ENCODE data around the gene ANO6.
"Not testable (repeated sequence)": the region's sequence is repeated elsewhere in the genome, so short reads cannot be mapped to it uniquely, and the experiment has no call there.

ANO6 gene

GRCh38 chr12:45388545-45388944, 172.7 kb downstream of the ANO6 start:
- peak; percentile 20 for DNase-seq (ENCODE audit: low read depth, low spot score)
- no peak overlapping the region for H3K9ac ChIP-seq (ENCODE audit: insufficient read length, low read depth)
- no peaks in the 10 kb centered on the region for H3K9me3 ChIP-seq (ENCODE audit: insufficient read depth, low read length)
- no peak overlapping the region for H3K4me3 ChIP-seq (ENCODE audit: insufficient read length, low read depth)
- TF ChIP-seq ZNF274 (IDR thresholded peaks at IDR 0.05; ENCODE audit: low read depth, low read length) (no peak), YY1 (IDR thresholded peaks at IDR 0.05; ENCODE audit: insufficient read depth, insufficient read length) (no peak), SUZ12 (IDR thresholded peaks at IDR 0.05; ENCODE audit: extremely low read depth, insufficient read depth, insufficient read length) (no peak)
- no peaks in the 10 kb centered on the region for H3K4me1 ChIP-seq (ENCODE audit: insufficient read depth, insufficient read length)
- H3K36me3 ChIP-seq (ENCODE audit: insufficient read depth, insufficient read length, low read length): peaks cover 80% of the 10 kb centered on the region
- no peaks in the 10 kb centered on the region for H3K27me3 ChIP-seq (ENCODE audit: insufficient read depth, insufficient read length)

- DNase-seq (ENCODE audit: low read depth, low spot score): no peak
Observed at GRCh38 chr12:45389426-45389825, 173.5 kb downstream of the ANO6 start.

DNA sequence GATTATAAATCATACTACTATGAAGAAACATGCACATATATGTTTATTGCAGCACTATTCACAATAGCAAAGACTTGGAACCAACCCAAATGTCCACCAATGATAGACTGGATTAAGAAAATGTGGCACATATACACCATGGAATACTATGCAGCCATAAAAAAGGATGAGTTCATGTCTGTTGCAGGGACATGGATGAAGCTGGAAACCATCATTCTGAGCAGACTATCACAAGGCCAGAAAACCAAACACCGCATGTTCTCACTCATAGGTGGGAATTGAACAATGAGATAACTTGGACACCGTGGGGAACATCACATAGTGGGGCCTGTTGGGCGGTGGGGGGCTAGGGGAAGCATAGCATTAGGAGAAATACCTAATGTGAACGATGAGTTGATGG, 181.6 kb downstream of the ANO6 start:
- not testable (repeated sequence) for DNase-seq (ENCODE audit: low read depth, low spot score); H3K27me3 ChIP-seq (ENCODE audit: insufficient read depth, insufficient read length); H3K9ac ChIP-seq (ENCODE audit: insufficient read length, low read depth); H3K9me3 ChIP-seq (ENCODE audit: insufficient read depth, low read length); H3K4me3 ChIP-seq (ENCODE audit: insufficient read length, low read depth); H3K4me1 ChIP-seq (ENCODE audit: insufficient read depth, insufficient read length)
- peaks cover 38% of the 10 kb centered on the region for H3K36me3 ChIP-seq (ENCODE audit: insufficient read depth, insufficient read length, low read length)

More at GRCh38 chr12:45389426-45389825, 173.5 kb downstream of the ANO6 start:
- H3K4me3 ChIP-seq (ENCODE audit: insufficient read length, low read depth): no peak overlapping the region
- no peaks in the 10 kb centered on the region for H3K27me3 ChIP-seq (ENCODE audit: insufficient read depth, insufficient read length)
- peaks cover 71% of the 10 kb centered on the region for H3K36me3 ChIP-seq (ENCODE audit: insufficient read depth, insufficient read length, low read length)
- TF ChIP-seq YY1 (IDR thresholded peaks at IDR 0.05; ENCODE audit: insufficient read depth, insufficient read length) (no peak), SUZ12 (IDR thresholded peaks at IDR 0.05; ENCODE audit: extremely low read depth, insufficient read depth, insufficient read length) (no peak), ZNF274 (IDR thresholded peaks at IDR 0.05; ENCODE audit: low read depth, low read length) (no peak)
- H3K9me3 ChIP-seq (ENCODE audit: insufficient read depth, low read length): no peaks in the 10 kb centered on the region
- H3K9ac ChIP-seq (ENCODE audit: insufficient read length, low read depth): no peak overlapping the region
- H3K4me1 ChIP-seq (ENCODE audit: insufficient read depth, insufficient read length): no peaks in the 10 kb centered on the region

- no peak overlapping the region for H3K4me3 ChIP-seq (ENCODE audit: insufficient read length, low read depth)
- no peak overlapping the region for H3K9ac ChIP-seq (ENCODE audit: insufficient read length, low read depth)
- H3K9me3 ChIP-seq (ENCODE audit: insufficient read depth, low read length): no peaks in the 10 kb centered on the region
- H3K36me3 ChIP-seq (ENCODE audit: insufficient read depth, insufficient read length, low read length): peaks cover 43% of the 10 kb centered on the region
- TF ChIP-seq SUZ12 (IDR thresholded peaks at IDR 0.05; ENCODE audit: extremely low read depth, insufficient read depth, insufficient read length): no peak
- no peak for TF ChIP-seq ZNF274 (IDR thresholded peaks at IDR 0.05; ENCODE audit: low read depth, low read length)
- TF ChIP-seq YY1 (IDR thresholded peaks at IDR 0.05; ENCODE audit: insufficient read depth, insufficient read length): no peak
- H3K27me3 ChIP-seq (ENCODE audit: insufficient read depth, insufficient read length): no peaks in the 10 kb centered on the region
- no peak for DNase-seq (ENCODE audit: low read depth, low spot score)
- no peaks in the 10 kb centered on the region for H3K4me1 ChIP-seq (ENCODE audit: insufficient read depth, insufficient read length)
Observed at GRCh38 chr12:45398552-45398951, 182.7 kb downstream of the ANO6 start.

DNA sequence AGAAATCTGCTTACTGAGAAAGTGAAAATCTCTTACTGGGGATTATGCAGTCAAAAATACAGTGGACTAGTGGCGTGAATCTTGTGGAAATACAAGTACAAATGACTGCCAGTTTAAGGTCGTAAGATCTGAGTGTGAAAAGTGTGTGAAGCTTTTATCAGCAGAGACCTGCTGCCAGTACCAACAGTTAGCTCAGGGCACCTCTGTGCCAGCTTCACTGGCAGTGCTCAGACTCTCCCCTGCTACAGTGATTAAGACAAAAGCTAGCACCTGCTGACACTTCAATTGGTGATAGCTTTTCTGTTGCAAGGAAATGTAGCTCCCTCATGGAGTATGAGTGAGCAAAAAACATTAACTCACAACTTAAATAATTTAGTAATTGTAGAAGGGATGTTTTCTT, 185.1 kb downstream of the ANO6 start:
- Histone ChIP-seq H3K4me3 (ENCODE audit: insufficient read length, low read depth) (no peak overlapping the region), H3K4me1 (ENCODE audit: insufficient read depth, insufficient read length) (no peaks in the 10 kb centered on the region), H3K9me3 (ENCODE audit: insufficient read depth, low read length) (no peaks in the 10 kb centered on the region), H3K9ac (ENCODE audit: insufficient read length, low read depth) (no peak overlapping the region), H3K27me3 (ENCODE audit: insufficient read depth, insufficient read length) (no peaks in the 10 kb centered on the region), H3K36me3 (ENCODE audit: insufficient read depth, insufficient read length, low read length) (peaks cover 61% of the 10 kb centered on the region)
- TF ChIP-seq YY1 (IDR thresholded peaks at IDR 0.05; ENCODE audit: insufficient read depth, insufficient read length) (no peak), SUZ12 (IDR thresholded peaks at IDR 0.05; ENCODE audit: extremely low read depth, insufficient read depth, insufficient read length) (no peak), ZNF274 (IDR thresholded peaks at IDR 0.05; ENCODE audit: low read depth, low read length) (no peak)
- DNase-seq (ENCODE audit: low read depth, low spot score): no peak

DNA sequence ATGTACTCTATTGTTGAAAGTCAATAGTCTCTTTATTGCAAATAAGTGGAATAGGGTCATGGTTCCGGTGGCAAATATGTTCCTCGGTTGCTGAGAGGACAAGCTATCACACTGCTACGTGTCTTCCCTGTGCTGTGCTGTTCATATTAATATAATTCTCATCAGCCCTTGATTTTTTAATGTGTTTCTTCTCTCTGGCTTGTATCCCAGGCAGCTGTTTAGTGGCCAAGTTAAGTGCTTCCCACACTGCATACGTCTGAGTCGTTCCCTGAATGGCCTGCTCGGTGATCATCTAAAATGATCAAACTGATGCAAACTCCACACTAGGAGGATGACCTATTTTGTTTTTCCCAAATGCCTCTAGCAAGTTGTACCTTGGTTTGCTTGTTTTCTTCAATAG, 186.4 kb downstream of the ANO6 start:
- Histone ChIP-seq H3K9ac (ENCODE audit: insufficient read length, low read depth) (no peak overlapping the region), H3K4me1 (ENCODE audit: insufficient read depth, insufficient read length) (no peaks in the 10 kb centered on the region), H3K36me3 (ENCODE audit: insufficient read depth, insufficient read length, low read length) (peaks cover 72% of the 10 kb centered on the region), H3K27me3 (ENCODE audit: insufficient read depth, insufficient read length) (no peaks in the 10 kb centered on the region), H3K4me3 (ENCODE audit: insufficient read length, low read depth) (no peak overlapping the region), H3K9me3 (ENCODE audit: insufficient read depth, low read length) (no peaks in the 10 kb centered on the region)
- DNase-seq (ENCODE audit: low read depth, low spot score): no peak
- TF ChIP-seq SUZ12 (IDR thresholded peaks at IDR 0.05; ENCODE audit: extremely low read depth, insufficient read depth, insufficient read length) (no peak), YY1 (IDR thresholded peaks at IDR 0.05; ENCODE audit: insufficient read depth, insufficient read length) (no peak), ZNF274 (IDR thresholded peaks at IDR 0.05; ENCODE audit: low read depth, low read length) (no peak)

GRCh38 chr12:45406988-45407850, 191.3 kb downstream of the ANO6 start:
- H3K9ac ChIP-seq (ENCODE audit: insufficient read length, low read depth): no peak overlapping the region
- H3K4me1 ChIP-seq (ENCODE audit: insufficient read depth, insufficient read length): no peaks in the 10 kb centered on the region
- peaks cover 86% of the 10 kb centered on the region for H3K36me3 ChIP-seq (ENCODE audit: insufficient read depth, insufficient read length, low read length)
- H3K27me3 ChIP-seq (ENCODE audit: insufficient read depth, insufficient read length): no peaks in the 10 kb centered on the region
- TF ChIP-seq YY1 (IDR thresholded peaks at IDR 0.05; ENCODE audit: insufficient read depth, insufficient read length) (no peak), ZNF274 (IDR thresholded peaks at IDR 0.05; ENCODE audit: low read depth, low read length) (no peak), SUZ12 (IDR thresholded peaks at IDR 0.05; ENCODE audit: extremely low read depth, insufficient read depth, insufficient read length) (no peak)
- no peak for DNase-seq (ENCODE audit: low read depth, low spot score)
- H3K4me3 ChIP-seq (ENCODE audit: insufficient read length, low read depth): no peak overlapping the region
- no peaks in the 10 kb centered on the region for H3K9me3 ChIP-seq (ENCODE audit: insufficient read depth, low read length)
